ENCODE results near the gene ASTN1.

Gene ASTN1

GRCh38 chr1:176934370-176934769, 230.1 kb downstream of the ASTN1 start:
- no peak overlapping the region for H3K4me3 ChIP-seq (replicated peaks in 1 of 2; ENCODE audit: low read depth in 2 of 2, low read length in 2 of 2)
- DNase-seq (ENCODE audit: low read depth in 2 of 2), result no peak
- no peak for TF ChIP-seq CTCF (IDR thresholded peaks at IDR 0.05; ENCODE audit: low read depth, low read length)

- TF ChIP-seq CTCF (IDR thresholded peaks at IDR 0.05; ENCODE audit: low read depth, low read length), result no peak
- no peak overlapping the region for H3K4me3 ChIP-seq (replicated peaks in 1 of 2; ENCODE audit: low read depth in 2 of 2, low read length in 2 of 2)
- no peak for DNase-seq (ENCODE audit: low read depth in 2 of 2)
These were observed 232.1 kb downstream of the ASTN1 start for GRCh38 chr1:176932114-176933104.

- no peak overlapping the region for H3K4me3 ChIP-seq (replicated peaks in 1 of 2; ENCODE audit: low read depth in 2 of 2, low read length in 2 of 2)
- TF ChIP-seq CTCF (IDR thresholded peaks at IDR 0.05; ENCODE audit: low read depth, low read length), result no peak
- no peak for DNase-seq (ENCODE audit: low read depth in 2 of 2)
These were observed 233.0 kb downstream of the ASTN1 start for GRCh38 chr1:176931526-176931925.

GRCh38 chr1:176926330-176927086, 238.0 kb downstream of the ASTN1 start:
- no peak overlapping the region for H3K4me3 ChIP-seq (replicated peaks in 1 of 2; ENCODE audit: low read depth in 2 of 2, low read length in 2 of 2)
- no peak for TF ChIP-seq CTCF (IDR thresholded peaks at IDR 0.05; ENCODE audit: low read depth, low read length)

GRCh38 chr1:176925223-176925622, 239.3 kb downstream of the ASTN1 start:
- no peak for DNase-seq (ENCODE audit: low read depth in 2 of 2)
- no peak for TF ChIP-seq CTCF (IDR thresholded peaks at IDR 0.05; ENCODE audit: low read depth, low read length)
- no peak overlapping the region for H3K4me3 ChIP-seq (replicated peaks in 1 of 2; ENCODE audit: low read depth in 2 of 2, low read length in 2 of 2)

More at GRCh38 chr1:176926330-176927086, 238.0 kb downstream of the ASTN1 start:
- DNase-seq (ENCODE audit: low read depth in 2 of 2), result no peak

- no peak for TF ChIP-seq CTCF (IDR thresholded peaks at IDR 0.05; ENCODE audit: low read depth, low read length)
- H3K4me3 ChIP-seq (replicated peaks in 1 of 2; ENCODE audit: low read depth in 2 of 2, low read length in 2 of 2), result no peak overlapping the region
- DNase-seq (ENCODE audit: low read depth in 2 of 2), result no peak
These were observed 241.2 kb downstream of the ASTN1 start for GRCh38 chr1:176923283-176923682.

All from cardiac fibroblast (primary cell).